ENCODE measurements around the gene OLA1. TPM values are rescaled to one million over a fixed set of nuclear protein-coding genes. Genes with fewer than 3 reads are reported as not detected.

The OLA1 gene
- total RNA-seq, 1 donor from 2014 or later = 67.6 TPM

DNA sequence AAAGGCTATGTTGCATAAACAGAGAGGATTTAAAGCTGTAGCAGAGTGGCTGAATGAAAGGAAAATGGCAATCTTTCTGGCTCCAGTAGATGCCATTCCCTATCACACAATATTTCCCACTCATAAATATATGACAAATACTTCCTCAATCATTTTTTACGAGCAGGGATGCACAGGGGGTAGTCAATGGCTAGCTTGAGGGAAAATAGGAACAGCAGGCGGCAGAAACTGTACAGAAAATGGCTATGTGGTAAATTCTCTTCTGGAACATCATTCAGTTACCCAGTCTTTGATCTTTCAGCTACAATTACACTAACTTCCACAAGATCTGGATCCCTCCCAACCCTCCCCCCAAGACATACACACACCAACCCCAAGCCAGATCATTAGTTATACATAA, 127.2 kb downstream of the OLA1 start:
- no peak for DNase-seq (ENCODE audit: low spot score)

DNA sequence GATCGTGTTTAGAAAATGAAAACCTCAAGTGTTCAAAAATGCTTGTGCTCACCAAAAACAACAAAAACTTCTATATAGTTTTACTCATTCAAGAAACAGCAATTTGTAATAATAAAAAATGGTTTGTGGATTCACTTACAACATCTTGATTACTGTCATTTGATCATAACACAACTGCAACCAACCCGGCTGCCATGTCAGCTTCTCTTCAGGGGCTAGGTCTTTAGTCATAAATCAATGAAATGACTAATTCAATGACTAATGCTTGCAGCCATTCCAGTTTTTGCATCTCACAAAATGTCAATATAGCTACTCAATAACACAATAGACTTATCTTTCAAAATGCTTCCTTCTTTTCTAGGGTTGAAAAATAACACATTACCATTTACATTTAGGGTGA, 128.0 kb downstream of the OLA1 start:
- DNase-seq (ENCODE audit: low spot score) = no peak

DNA sequence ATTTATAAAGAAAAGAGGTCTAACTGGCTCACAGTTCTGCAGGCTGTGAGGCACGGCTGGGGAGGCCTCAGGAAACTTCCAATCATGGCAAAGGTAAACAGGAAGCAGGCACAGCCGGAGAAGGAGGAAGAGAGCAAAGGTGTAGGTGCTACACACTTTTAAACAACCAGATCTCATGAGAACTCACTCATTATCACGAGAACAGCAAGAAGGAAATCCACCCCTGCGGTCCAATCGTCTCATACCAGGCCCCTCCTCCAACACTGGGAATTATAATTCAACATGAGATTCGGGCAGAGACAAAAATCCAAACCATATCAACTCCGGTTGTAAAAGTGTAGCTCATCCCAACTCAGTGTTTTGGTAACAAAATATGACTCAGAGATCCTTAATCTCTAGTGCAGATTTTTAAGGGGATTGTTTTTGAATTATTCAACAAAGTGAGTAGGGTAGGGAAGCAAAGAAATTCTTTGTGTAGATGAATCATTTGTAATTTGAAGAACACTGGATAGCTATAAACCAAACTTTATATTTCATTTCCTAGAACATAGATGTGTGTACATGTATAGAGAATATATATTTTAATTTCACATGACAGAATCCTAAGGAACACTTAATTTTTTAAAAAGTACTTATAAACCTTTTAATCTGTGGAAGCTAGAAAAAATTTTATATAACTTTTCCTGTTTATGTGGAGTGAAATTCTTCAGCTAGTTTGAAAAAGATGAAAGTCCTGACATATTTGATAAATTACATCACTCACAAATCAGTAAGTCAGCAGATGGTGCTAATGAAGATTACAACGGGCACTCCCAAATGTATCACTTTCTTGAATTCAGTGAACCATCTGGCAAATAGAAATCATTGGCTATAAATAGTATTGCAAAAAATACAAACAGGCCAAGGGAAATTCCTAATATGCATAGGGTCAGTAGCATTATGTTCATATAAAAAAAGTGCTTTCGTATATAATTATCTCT, 130.1 kb downstream of the OLA1 start:
- DNase-seq (ENCODE audit: low spot score) = no peak

DNA sequence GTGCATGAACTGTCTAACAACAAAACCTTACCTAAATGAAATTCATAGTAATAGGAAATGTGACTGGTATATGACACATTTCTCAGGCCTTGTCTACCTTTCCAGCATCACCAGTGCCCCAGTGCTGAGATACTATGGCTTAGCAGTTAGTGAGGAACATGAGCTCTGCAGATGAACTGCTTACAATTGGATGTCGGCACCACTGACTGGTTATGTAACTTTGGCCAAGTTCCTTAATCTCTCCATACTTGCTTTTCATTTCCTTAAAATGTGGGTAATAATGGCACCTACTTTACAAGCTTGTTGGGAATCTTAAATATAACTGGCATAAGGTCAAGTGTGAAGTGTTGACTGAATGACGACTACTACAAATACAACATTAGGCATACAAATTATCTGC, 136.3 kb downstream of the OLA1 start:
- DNase-seq (ENCODE audit: low spot score) = no peak

DNA sequence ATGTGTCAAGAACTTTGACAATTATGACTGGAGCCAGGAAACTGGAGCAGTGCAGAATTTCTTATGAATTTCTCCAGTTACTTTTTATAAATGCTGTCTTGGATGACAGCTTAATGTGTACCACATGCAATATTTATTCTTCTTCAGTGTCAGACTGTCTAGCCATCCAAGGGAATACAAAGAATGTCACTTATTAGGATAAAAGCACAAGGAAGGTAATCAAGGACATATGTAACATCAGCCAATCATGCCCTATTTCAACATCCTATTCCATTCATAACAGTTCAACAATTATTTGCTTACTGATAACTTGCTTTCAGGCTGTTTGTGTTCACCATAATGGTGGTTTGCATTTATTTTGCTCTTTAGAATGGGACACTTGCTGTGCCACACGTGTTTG, 139.8 kb downstream of the OLA1 start:
- DNase-seq (ENCODE audit: low spot score) = no peak

DNA sequence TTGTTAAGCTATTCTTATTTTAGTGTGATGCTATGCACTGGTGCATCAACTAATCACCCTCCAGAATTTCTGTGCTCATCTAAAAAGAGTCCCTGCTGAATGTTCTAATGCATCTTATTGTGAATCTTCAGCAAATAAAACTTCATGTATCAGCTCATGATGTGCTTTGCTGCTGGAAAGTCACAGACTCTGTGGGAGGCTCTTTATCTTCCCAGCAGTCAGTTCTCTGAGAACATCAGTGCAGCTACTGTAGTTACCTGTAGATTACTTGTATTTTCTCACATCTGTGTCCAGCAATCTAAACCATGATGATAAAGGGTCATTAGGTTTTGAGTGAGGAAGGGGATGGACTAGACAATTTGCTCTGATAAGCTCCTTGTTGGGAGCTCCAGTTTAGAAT, 141.6 kb downstream of the OLA1 start:
- no peak for DNase-seq (ENCODE audit: low spot score)

DNA sequence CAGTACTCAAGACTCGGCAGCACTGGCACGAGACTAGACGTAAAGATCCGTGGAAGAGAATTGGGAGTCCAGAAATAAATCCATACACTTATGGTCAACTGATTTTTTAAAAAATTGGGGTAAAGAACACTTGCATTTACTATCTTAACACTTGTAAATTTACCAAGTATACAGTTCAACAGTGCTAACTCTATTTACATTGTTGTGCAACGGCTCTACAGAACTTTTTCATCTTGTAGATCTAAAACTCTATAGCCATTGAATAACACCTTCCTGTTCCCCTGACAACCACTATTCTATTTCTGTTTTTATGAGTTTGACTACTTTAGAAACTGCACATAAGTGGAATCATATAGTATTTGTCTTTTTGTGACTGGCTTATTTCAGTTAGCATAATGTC, 153.8 kb downstream of the OLA1 start:
- DNase-seq (ENCODE audit: low spot score) = no peak

DNA sequence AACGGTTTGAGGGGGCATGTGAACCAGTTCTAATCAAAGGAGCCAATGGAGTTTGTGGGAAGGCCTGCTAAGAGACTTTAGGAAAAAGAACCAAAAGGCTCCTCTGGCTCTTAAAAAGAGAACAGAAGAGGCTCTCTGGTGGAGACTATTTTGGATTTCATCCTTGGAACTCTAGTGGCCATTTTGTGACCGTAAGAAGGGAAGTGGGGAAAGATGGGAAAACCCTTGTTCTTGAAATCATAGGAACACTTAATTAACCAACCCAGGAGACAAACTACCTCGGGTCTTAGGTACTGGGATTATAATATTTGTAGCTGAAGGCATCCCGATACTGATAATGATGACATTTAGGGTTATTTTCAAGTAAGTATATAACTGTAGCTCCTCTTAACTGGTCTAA, 157.9 kb downstream of the OLA1 start:
- no peak for DNase-seq (ENCODE audit: low spot score)

DNA sequence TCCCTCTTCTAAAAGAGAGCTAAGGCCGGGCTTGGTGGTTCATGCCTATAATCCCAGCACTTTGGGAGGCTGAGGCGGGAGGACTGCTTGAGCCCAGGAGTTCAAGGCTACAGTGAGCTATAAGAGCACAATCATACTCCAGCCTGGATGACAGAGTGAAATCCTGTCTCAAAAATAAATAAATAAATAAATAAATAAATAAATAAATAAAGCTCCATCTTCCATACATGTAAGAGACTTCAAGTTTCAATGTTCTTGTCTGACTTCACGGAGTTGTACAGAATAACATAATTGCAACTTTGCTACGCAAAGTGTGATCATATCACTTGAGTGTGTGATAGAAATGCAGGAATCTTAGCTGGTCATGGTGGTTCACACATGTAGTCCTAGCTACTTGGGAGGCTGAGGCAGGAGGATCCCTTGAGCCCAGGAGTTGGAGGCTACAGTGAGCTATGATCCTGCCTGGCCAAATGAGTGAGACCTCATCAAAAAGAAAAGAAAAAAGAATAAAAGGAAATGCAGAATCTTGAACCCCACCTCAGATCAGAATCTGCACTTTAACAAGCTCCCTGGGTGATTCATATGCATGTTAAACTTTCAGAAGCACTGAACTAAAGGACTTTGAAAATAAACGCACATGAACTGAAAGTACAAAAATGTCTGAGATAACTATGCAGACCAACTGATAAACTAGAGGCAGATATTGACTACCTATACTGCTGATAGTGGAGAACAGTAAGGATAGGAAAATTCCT, 159.4 kb downstream of the OLA1 start:
- no peak for DNase-seq (ENCODE audit: low spot score)

DNA sequence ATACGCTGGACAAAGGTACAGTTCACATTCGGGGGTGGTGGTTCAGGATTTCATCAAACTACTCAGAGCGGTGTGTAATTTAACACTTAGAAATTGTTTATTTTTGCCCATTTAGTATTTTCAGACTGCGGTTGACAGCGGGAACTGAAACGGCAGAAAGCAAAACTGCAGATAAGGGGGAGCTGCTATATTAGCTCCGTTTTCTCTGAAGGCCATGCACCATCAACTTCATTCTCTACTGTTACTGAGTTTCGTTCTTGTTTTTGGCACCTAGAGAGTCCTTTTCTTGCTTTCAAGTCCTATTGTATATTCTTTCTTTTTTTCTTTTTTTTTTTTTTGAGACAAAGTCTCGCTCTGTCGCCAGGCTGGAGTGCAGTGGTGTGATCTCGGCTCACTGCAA, 161.6 kb downstream of the OLA1 start:
- DNase-seq (ENCODE audit: low spot score) = no peak

DNA sequence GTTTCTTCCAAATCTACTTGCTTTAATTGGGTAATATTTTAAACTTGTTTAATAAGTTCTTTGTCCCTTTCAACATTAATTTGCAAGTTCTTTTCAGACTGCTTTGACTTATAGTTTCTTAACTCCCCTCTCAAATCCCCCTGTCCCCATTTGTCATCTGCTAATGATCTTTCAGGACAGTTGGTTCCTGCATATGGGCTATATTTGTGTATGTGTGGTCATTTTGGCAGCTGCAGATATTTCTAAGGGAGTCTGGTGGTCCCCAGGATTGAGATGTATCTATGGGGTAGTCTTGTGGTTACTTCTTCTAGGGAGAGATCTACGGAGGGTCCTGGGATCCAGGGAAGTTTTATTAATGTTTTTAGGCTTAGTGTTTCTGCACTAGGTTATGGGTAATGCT, 162.6 kb downstream of the OLA1 start:
- no peak for DNase-seq (ENCODE audit: low spot score)

DNA sequence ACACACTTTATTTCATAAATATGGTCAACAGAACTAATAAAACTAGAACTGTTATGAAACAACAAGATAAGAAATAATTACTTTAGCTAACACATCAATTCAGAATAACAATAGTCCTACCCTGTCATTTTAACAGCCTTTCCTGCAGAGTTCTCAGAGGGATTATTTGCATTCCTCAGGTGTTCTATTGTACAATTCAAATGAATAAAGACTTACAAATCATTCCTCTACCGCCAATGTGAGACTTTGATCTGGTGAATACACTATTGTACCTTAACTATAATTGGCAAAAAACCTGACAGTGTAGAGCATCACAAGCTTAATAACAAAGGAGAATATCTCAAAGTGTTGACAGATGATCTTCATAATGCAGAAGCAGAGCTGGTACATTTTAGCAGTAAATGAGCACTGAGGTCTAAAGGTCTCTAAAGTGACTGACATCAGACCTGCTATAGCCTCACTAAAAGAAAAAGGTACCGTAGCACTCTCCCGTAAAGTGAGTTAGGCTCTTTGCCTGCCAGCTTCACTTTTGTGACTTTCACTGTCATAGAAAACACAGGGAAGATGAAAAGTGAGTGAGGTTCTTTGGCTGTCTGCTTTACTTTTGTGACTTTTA, 164.4 kb downstream of the OLA1 start:
- no peak for DNase-seq (ENCODE audit: low spot score)

DNA sequence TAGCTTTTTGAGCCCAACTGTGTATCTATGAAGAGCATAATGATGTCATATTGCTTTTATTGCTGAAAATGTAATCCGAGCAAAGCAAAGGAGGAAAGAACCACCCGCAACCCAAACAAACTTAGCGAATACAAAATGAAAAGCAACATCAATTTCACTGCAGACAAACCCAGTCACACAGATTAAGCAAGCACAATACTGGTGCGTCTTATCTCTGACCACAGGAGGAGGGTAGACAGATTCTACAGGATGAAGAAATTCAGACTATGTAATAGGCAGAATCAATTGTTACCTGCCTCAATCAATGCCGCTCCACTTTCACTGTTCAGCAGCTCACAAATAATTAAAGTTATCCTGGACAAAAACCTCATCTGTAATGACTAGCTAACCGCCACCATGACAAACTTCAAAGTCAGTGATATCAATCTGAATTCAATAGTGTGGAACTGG, 167.6 kb downstream of the OLA1 start:
- no peak for DNase-seq (ENCODE audit: low spot score)

DNA sequence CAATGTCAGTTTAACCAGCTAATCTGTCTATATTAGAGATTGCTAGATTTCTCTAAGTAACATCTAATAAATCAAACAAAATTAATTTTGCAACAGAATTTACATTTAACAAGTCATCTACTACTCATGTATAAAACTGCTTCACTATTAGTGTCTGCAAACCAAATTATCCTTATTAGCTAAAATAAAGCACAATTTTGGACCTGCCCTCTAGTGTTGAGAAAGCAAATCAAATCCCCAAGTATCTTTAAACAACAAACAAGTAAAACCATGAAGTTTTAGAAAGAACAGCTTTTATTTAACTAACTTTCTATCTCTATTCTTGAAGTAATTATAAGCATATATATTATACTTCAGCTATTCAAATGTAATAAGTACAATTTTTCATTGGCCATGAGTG, 170.1 kb downstream of the OLA1 start:
- DNase-seq (ENCODE audit: low spot score) = no peak

DNA sequence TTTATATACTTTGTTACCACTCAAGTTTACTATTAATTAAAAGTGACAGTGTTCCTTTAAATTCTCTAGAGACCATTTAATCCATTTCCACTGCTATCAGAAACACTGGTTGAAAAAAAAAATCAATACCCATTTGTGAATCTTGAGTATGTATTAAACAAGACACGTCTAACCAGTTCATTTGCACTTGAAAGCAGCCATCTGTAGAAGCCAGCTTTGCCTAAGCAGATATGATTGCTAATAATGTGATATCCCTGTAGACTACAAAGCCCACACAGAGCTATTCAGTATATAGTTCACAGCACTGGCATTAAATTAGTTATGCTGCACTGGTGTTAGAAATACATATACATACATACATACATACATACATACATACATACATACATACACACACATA, 171.4 kb downstream of the OLA1 start:
- no peak for DNase-seq (ENCODE audit: low spot score)

DNA sequence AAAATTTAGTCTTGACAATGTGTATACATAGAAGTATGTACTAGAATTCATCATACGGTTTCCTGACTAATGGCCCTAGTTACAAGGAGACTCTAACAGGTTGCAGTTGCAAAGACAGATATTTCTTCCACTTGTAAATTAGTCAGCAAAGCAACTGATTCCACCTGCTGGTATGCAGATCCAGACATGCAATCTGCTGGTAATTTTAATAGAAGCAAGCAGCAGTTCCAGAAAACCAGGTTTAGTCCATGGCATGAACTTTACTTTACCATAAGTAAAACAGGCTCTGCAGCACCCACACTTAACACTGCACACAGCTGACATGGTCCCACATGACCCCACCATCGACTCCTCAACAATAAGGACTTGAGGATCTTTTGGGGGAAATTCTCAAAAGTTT, 172.3 kb downstream of the OLA1 start:
- no peak for DNase-seq (ENCODE audit: low spot score)

DNA sequence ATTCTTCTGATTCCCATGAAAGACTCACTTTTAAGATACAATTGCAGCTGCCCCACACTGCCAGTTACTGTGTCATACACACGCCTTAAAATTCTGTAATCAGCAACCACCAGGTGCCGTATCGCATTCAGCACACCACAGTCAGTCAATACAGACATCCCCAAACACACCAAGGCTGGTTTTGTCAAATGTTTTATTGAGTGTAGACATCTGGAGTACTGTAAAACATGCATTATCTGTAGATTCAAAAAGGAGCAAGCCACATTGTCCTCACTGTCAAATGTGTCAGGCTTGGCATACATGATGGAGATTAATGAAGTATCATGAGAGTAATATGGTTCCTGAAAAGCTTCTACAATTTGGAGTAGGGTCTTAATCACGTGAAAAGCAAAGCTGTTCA, 173.5 kb downstream of the OLA1 start:
- no peak for DNase-seq (ENCODE audit: low spot score)

DNA sequence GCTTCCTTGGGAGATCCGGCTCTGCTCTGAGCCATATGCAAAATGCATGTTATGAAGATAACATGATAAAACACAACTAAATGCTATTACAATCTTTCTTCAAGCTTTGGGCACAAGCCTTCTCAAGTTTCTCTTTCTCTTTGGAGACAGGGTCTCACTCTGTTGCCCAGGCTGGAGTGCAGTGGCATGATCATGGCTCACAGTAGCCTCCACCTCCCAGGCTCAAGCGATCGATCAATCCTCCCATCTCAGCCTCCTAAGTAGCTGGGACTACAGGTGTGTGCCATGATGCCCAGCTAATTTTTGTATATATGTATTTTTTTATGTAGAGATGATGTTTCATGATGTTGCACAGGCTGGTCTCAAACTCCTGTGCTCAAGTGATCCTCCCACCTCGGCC, 175.5 kb downstream of the OLA1 start:
- no peak for DNase-seq (ENCODE audit: low spot score)

DNA sequence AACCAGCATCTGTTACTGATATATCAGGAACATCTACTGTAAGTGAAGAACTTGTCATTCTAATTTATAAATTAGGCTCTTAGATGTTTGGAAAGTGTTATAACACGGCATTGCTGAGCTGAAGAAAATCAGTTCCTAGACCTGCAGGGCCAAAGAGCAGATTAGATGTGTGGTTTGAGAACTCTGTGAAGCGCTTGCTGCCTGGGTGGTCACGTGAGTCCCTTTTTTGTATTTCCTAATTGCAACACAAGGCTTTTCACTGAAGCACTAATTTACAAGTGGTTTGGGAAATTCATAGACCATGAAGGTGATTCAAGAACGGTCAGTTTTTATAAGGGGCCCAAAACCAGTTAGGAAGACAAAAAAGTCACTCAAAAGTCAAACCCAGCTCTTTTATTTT, 176.3 kb downstream of the OLA1 start:
- DNase-seq (ENCODE audit: low spot score) = no peak

DNA sequence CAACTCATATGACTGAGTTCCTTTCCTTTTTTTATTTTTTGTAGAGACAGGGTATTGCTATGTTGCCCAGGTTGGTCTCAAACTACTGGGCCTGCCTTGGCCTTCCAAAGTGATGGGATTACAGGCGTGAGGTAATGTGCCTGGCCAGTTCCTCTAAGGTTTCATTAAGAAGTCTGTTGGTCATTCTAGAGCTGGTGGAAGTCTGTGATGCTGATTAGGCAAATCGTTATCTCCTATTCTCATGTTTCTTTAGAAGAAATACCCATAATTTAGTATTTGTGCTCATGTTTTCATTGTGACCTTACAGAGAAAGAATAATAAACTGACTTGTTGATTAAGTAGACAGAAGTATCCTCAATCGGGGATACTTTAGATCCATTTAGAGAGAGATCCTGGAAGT, 177.0 kb downstream of the OLA1 start:
- DNase-seq (ENCODE audit: low spot score) = no peak

DNA sequence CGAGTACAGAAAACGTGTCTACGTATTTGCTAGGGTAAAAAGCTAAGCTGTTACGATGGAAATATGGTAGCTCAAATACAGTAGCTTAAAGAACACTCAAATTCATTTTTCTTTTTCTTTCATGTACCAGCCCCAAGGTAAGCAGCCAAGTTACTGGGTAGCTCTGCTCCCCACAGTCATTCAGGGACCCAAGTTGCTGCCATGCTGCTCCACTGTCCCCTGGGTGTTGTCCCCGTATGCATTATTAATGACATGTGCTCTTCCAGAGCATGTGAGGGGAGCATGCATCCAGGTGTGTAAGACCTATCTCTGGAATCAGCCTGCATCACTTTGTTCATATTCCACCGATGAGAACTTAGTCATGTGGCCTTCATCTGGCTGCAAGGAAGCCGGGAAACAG, 178.1 kb downstream of the OLA1 start:
- DNase-seq (ENCODE audit: low spot score) = no peak

DNA sequence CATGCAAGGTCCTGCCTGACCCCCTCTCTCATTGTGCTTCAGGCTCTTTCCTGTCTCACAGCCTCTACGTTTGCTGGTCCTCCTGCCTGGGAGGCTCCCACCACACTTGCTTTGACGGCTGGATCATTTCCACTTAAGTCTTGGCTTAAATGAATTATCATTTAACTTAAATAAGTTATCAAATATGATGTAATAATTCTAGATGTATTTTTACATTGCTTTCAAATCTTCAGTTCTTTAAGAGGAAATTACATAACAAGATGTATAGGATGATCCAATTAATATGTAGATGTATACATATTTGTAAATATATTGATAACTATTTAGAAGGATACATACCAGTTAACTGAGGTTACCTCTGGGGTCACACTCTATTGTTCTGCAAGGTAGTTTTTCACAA, 180.5 kb downstream of the OLA1 start:
- no peak for DNase-seq (ENCODE audit: low spot score)

DNA sequence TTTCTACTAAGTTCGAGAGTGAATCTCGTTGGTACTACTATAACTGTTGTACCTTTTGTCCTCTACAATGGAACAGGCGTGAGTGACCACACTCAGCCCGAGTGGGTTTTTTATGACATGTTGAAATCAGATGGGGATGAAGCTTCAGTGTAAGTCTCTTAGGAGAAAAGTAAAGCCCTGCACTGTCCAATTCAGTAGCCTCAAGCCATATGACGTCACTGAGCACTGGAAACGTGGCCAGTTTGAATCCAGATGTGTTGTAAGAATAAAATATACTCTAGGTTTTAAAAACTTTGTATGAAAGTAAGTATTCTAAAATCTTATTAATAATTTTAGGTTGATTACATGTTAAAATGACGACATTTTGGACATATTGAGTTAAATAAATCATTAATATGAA, 181.5 kb downstream of the OLA1 start:
- DNase-seq (ENCODE audit: low spot score) = no peak
